Panc1 (cell line): ENCODE data around the gene COL13A1. TPM values are rescaled to one million over a fixed set of nuclear protein-coding genes. Genes with fewer than 3 reads are reported as not detected.

Experiments used
- ATAC-seq: fragments of 200-7000 bp; cut with Tn5 transposase; 2 replicates; pipeline ENCODE4 v1.9.1; 2020; ENCODE audit warnings: mild to moderate bottlenecking, moderate library complexity
- BruUV-seq: library from RNA; stranded (reverse); fragments of 400-500 nt; replicated peaks from 2 replicates; lab custom pipeline; 2021; lab: Mats Ljungman, UMichigan
- CTCF ChIA-PET: fragments of 300-600 bp; sonication (Branson Sonifier 250); formaldehyde crosslinking; loops from one replicate; lab custom pipeline; 2022; ENCODE audit warnings: antibody characterized with exemption; lab: Charles Lee
- POLR2A ChIA-PET: fragments of 300-600 bp; sonication (Branson Sonifier 250); formaldehyde crosslinking; loops from one replicate; lab custom pipeline; 2022; ENCODE audit warnings: antibody characterized with exemption; lab: Charles Lee
- DNase-seq: peaks from one replicate; pipeline ENCODE4 v3.0.0-alpha.2; 2010; ENCODE audit warnings: low read depth, low spot score
- H3K27ac ChIP-seq: 2 replicates; pipeline ENCODE4 v1.5.1; 2011; ENCODE audit warnings: mild to moderate bottlenecking, low read length, inconsistent platforms
- H3K27me3 ChIP-seq: fragments of 200-500 bp; sonication (Bioruptor generic); 2 replicates; pipeline ENCODE4 v1.6.0; 2014; ENCODE audit warnings: low read length, inconsistent platforms; ENCODE audit not compliant: control insufficient read depth, insufficient read depth
- H3K36me3 ChIP-seq: fragments of 200-500 bp; sonication (Bioruptor generic); 2 replicates; pipeline ENCODE4 v1.5.1; 2014; ENCODE audit warnings: inconsistent platforms, mild to moderate bottlenecking, low read length, moderate library complexity; ENCODE audit not compliant: control insufficient read depth, insufficient read depth
- H3K4me1 ChIP-seq: 2 replicates; pipeline ENCODE4 v1.5.1; 2011; ENCODE audit warnings: inconsistent platforms, mild to moderate bottlenecking, low read length, moderate library complexity; ENCODE audit not compliant: control insufficient read depth, insufficient read depth
- H3K4me3 ChIP-seq, 2 experiments: 2 replicates each; pipeline ENCODE4 v1.5.1; 2011 to 2012; ENCODE audit warnings: low read depth in 2 of 2, low read length in 2 of 2, mild to moderate bottlenecking in 2 of 2, inconsistent platforms in 1 of 2, moderate library complexity in 1 of 2
- H3K9me3 ChIP-seq: fragments of 200-500 bp; sonication (Bioruptor generic); 2 replicates; pipeline ENCODE4 v1.5.1; 2014; ENCODE audit warnings: low read depth, mild to moderate bottlenecking, inconsistent platforms, low read length, moderate library complexity; ENCODE audit not compliant: control insufficient read depth, insufficient read depth
- CTCF ChIP-seq: fragments of 450-650 bp; IDR thresholded peaks from 2 replicates; pipeline ENCODE4 v1.5.1; 2017; ENCODE audit warnings: mild to moderate bottlenecking
- POLR2AphosphoS5 ChIP-seq: IDR thresholded peaks from 2 replicates; pipeline ENCODE4 v1.6.1; 2012; ENCODE audit warnings: mild to moderate bottlenecking, low read depth, low read length, moderate library complexity
- REST ChIP-seq, 2 experiments: IDR thresholded peaks; 2 replicates each; pipeline ENCODE4 v1.6.1; 2011 to 2012; ENCODE audit warnings: low read depth in 2 of 2, control low read depth in 1 of 2, low read length in 1 of 2, mild to moderate bottlenecking in 1 of 2, moderate library complexity in 1 of 2; ENCODE audit not compliant: insufficient read depth in 1 of 2
- SIN3A ChIP-seq: IDR thresholded peaks from 2 replicates; pipeline ENCODE4 v1.6.1; 2012; ENCODE audit warnings: low read depth, mild to moderate bottlenecking, low read length, moderate library complexity, borderline replicate concordance; ENCODE audit not compliant: insufficient read depth
- TCF7L2 ChIP-seq: IDR thresholded peaks from 2 replicates; pipeline ENCODE4 v1.6.1; 2011; ENCODE audit warnings: mild to moderate bottlenecking, low read depth, low read length, inconsistent platforms
- in situ Hi-C: cut with HindIII; loops from 2 replicates; pipeline ENCODE4 v1.10.0; 2016; ENCODE audit warnings: low sequenced_read_pairs, low pct_unique_long_range_greater_than_20kb
- intact Hi-C: fragments of 100-400 bp; cut with micrococcal nuclease; formaldehyde crosslinking; loops from one replicate; pipeline ENCODE4 v1.10.0; 2022; ENCODE audit not compliant: unreplicated experiment
- total RNA-seq: library from RNA; stranded (reverse); gene quantifications from one replicate; pipeline ENCODE4 v1.2.1, GENCODE V29; 2021; ENCODE audit not compliant: unreplicated experiment

COL13A1 gene
- total RNA-seq, 1 experiment from 2014 or later = 1.0 TPM

- CTCF ChIA-PET = no interaction called here
- peak; percentile 75; the same call in 1 of the 2 replicates for ATAC-seq
Measured at GRCh38 chr10:69874449-69874848, 72.7 kb downstream of the COL13A1 start.

GRCh38 chr10:69875856-69876255 lies 74.2 kb downstream of the COL13A1 start:
- Histone ChIP-seq H3K4me3 (no peak overlapping the region), H3K36me3 (no peaks in the 10 kb centered on the region), H3K4me1 (no peaks in the 10 kb centered on the region), H3K27me3 (no peaks in the 10 kb centered on the region), H3K9me3 (no peaks in the 10 kb centered on the region), H3K27ac (no peak overlapping the region)
- in situ Hi-C loops = no loop called here
- no peak for DNase-seq
- no peak for TF ChIP-seq TCF7L2
- TF ChIP-seq CTCF = no peak
- TF ChIP-seq POLR2AphosphoS5 = no peak
- no peak for TF ChIP-seq SIN3A
- no peak for TF ChIP-seq REST (IDR thresholded peaks at IDR 0.05; ENCODE audit: insufficient read depth in 1 of 2, low read depth in 2 of 2, low read length in 1 of 2)
- ChIA-PET CTCF (interaction anchor here (0.5 kb wide), 1 partner anchor 38 kb away, joined by 5 read pairs; no protein-coding TSS in a partner anchor), POLR2A (no interaction called here)
- no TSS peak for BruUV-seq
- no peak for ATAC-seq
- intact Hi-C loops = no loop called here

More at GRCh38 chr10:69874449-69874848, 72.7 kb downstream of the COL13A1 start:
- Histone ChIP-seq H3K4me3 (no peak overlapping the region), H3K9me3 (no peaks in the 10 kb centered on the region), H3K27me3 (no peaks in the 10 kb centered on the region), H3K4me1 (no peaks in the 10 kb centered on the region), H3K27ac (no peak overlapping the region), H3K36me3 (no peaks in the 10 kb centered on the region)
- intact Hi-C loops = no loop called here
- in situ Hi-C loops = no loop called here
- no peak for TF ChIP-seq SIN3A
- no peak for TF ChIP-seq REST (IDR thresholded peaks at IDR 0.05; ENCODE audit: insufficient read depth in 1 of 2, low read depth in 2 of 2, low read length in 1 of 2)
- TF ChIP-seq POLR2AphosphoS5 = no peak
- TF ChIP-seq CTCF = no peak
- no TSS peak for BruUV-seq
- POLR2A ChIA-PET = no interaction called here
- peak; percentile 69 for DNase-seq
